Kidney (tissue), 14 donors: ENCODE data around the gene RGS3. TPM values are rescaled to one million over a fixed set of nuclear protein-coding genes. Genes with fewer than 3 reads are reported as not detected.

Source experiments
- DNase-seq, 5 donors: peaks; one replicate each; pipeline ENCODE4 v3.0.0-alpha.2; 2013 to 2020
- FAIRE-seq: peaks from 2 replicates; lab custom pipeline; 2012; peaks lifted over from hg19 to GRCh38; lab: Jason Lieb, UNC
- H3K27ac ChIP-seq, 2 donors: one replicate each; pipeline ENCODE4 v1.7.0; 2013; ENCODE audit warnings: low read depth in 2 of 2, low read length in 2 of 2, inconsistent platforms in 1 of 2
- H3K27me3 ChIP-seq: one replicate; pipeline ENCODE4 v1.7.1; 2013; ENCODE audit warnings: low read length, inconsistent platforms; ENCODE audit not compliant: control insufficient read depth, insufficient read depth
- H3K36me3 ChIP-seq, 3 donors: one replicate each; pipeline versions ENCODE4 v1.7.0 to v1.7.1; 2013; ENCODE audit warnings: low read length in 3 of 3, control low read depth in 1 of 3, inconsistent platforms in 1 of 3; ENCODE audit not compliant: insufficient read depth in 3 of 3, control insufficient read depth in 2 of 3
- H3K4me1 ChIP-seq, 3 donors: one replicate each; pipeline versions ENCODE4 v1.7.0 to v1.7.1; 2013; ENCODE audit warnings: low read length in 3 of 3, inconsistent platforms in 1 of 3, low read depth in 1 of 3; ENCODE audit not compliant: control insufficient read depth in 2 of 3, insufficient read depth in 2 of 3
- H3K4me3 ChIP-seq, 3 donors: one replicate each; pipeline versions ENCODE4 v1.7.0 to v1.8.1; 2013; ENCODE audit warnings: low read length in 3 of 3, control low read depth in 1 of 3, inconsistent platforms in 1 of 3
- H3K9ac ChIP-seq, 3 donors: one replicate each; pipeline versions ENCODE4 v1.7.0 to v1.7.1; 2013; ENCODE audit warnings: low read length in 3 of 3, control low read depth in 1 of 3, inconsistent platforms in 1 of 3
- H3K9me3 ChIP-seq, 3 donors: one replicate each; pipeline versions ENCODE4 v1.7.0 to v1.7.1; 2013; ENCODE audit warnings: low read length in 3 of 3, control low read depth in 1 of 3, inconsistent platforms in 1 of 3; ENCODE audit not compliant: control insufficient read depth in 2 of 3, insufficient read depth in 1 of 3
- intact Hi-C: fragments of 100-400 bp; cut with DNase I; formaldehyde crosslinking; loops from one replicate; pipeline ENCODE4 v1.11.1; 2022
- polyA plus RNA-seq: library from polyadenylated mRNA; stranded (reverse); fragments of 350-450 nt; fragmentation: Illumina TruSeq; extraction: RNeasy Lipid Tissue Mini Kit (QIAGEN cat#74804); gene quantifications from one replicate; pipeline ENCODE4 v1.2.3, GENCODE V29; 2014; ENCODE audit warnings: low read depth, low replicate concordance; ENCODE audit not compliant: insufficient read depth
- total RNA-seq: library from RNA; stranded (reverse); fragmentation: NEBNext Ultra II Directional; extraction: Animal tissue kit (Norgen Biotek cat#: 25700); gene quantifications from one replicate; pipeline ENCODE4 v1.2.1, GENCODE V29; 2021
- TF ChIP-seq, protein P1 (sequence below): IDR thresholded peaks from 3 replicates; pipeline ENCODE4 v1.5.1; 2012; ENCODE audit warnings: mild to moderate bottlenecking, moderate library complexity, borderline replicate concordance; ENCODE audit not compliant: insufficient read depth; ENCODE audit errors: extremely low read depth
- donor health status: control.
- donor health status: control.
- donor health status: control.
- donor health status: control.
- donor health status: control.
- donor health status: DM: yes; HTN: yes; CAD: no.
- donor health status: Normal renal cell carcinoma (clear cell type).

The RGS3 gene
- total and polyA plus RNA-seq, 2 donors from 2014 or later = 114 to 137 TPM

DNA sequence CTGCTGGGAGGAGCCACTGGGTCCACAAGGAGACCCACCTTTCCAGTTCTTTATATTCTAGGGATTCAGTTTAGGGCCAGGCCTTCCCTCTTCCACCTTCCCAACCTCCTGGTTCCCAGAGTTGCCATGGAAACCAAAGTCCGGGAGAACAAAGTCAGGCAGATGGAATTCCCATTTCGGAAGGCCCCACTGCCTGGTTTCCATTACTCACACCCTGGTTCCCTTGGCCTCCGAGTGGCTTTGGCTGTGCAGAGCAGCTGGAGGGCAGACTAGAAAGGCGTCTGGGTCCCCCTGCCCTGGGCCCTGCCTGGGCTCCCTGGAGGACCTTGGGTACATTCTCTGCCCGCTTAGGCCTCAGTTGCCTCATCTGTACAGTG lies 136.1 kb downstream of the RGS3 start:
- FAIRE-seq (no peak), DNase-seq (peak in 2 of 5 donors; percentile 54 to 55)
- Histone ChIP-seq H3K27ac (peak overlapping the region; percentile 3 to 45), H3K27me3 (no peaks in the 10 kb centered on the region), H3K4me1 (peaks cover 0 to 57% (median 28%) of the 10 kb centered on the region in 3 donors), H3K4me3 (no peak overlapping the region), H3K9ac (no peak overlapping the region), H3K36me3 (peaks cover 0 to 31% (median 18%) of the 10 kb centered on the region in 3 donors), H3K9me3 (no peaks in the 10 kb centered on the region)
- intact Hi-C loops = no loop called here
- TF ChIP-seq, protein P1, sequence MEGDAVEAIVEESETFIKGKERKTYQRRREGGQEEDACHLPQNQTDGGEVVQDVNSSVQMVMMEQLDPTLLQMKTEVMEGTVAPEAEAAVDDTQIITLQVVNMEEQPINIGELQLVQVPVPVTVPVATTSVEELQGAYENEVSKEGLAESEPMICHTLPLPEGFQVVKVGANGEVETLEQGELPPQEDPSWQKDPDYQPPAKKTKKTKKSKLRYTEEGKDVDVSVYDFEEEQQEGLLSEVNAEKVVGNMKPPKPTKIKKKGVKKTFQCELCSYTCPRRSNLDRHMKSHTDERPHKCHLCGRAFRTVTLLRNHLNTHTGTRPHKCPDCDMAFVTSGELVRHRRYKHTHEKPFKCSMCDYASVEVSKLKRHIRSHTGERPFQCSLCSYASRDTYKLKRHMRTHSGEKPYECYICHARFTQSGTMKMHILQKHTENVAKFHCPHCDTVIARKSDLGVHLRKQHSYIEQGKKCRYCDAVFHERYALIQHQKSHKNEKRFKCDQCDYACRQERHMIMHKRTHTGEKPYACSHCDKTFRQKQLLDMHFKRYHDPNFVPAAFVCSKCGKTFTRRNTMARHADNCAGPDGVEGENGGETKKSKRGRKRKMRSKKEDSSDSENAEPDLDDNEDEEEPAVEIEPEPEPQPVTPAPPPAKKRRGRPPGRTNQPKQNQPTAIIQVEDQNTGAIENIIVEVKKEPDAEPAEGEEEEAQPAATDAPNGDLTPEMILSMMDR = no peak

DNA sequence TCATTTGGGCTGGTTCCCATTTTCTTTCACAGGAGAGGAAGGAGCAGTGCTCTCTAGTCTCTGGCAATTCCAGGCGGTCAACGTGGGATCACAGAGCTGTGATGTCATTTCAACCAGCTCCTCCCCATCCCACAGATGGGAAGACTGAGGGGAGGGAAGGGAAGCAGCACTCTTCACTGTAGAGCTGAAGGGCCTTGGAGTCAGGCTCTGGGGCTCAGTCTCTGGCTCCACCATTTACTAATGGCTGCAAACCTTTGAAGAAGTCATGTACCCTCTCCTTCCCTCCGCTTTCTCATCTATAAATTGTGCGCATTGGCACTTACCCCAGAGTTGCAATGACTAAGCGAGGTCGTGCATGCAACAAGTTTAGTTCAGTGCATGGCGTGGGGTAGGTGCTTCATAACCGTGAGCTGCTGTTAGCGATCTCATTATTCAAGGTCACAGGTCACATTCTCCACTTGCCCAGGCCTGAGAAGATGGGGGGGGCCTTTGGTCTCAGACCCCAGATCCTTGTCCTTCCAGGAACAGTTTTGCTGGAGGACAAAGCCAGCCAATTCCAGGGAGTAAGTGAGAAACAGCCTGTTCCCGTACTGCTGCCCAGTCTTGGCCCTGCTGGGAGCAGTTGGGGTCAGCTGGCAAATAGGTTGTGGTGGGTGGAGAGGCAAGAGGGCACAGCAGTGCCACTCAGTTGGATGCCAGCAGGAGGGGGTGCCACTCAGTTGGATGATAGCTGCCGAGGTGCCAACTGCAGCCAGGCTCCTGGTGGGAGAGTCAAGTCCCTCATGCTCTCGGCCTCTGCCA lies 136.7 kb downstream of the RGS3 start:
- Histone ChIP-seq H3K36me3 (peaks cover 0 to 27% (median 18%) of the 10 kb centered on the region in 3 donors), H3K27me3 (no peaks in the 10 kb centered on the region), H3K27ac (peak overlapping the region; percentile 3 to 45), H3K4me3 (no peak overlapping the region), H3K9ac (no peak overlapping the region), H3K9me3 (no peaks in the 10 kb centered on the region), H3K4me1 (peaks cover 0 to 55% (median 28%) of the 10 kb centered on the region in 3 donors)
- TF ChIP-seq, protein P1 = no peak
- DNase-seq (peak in 1 of 5 donors; percentile 70), FAIRE-seq (no peak)
- intact Hi-C loops = no loop called here

DNA sequence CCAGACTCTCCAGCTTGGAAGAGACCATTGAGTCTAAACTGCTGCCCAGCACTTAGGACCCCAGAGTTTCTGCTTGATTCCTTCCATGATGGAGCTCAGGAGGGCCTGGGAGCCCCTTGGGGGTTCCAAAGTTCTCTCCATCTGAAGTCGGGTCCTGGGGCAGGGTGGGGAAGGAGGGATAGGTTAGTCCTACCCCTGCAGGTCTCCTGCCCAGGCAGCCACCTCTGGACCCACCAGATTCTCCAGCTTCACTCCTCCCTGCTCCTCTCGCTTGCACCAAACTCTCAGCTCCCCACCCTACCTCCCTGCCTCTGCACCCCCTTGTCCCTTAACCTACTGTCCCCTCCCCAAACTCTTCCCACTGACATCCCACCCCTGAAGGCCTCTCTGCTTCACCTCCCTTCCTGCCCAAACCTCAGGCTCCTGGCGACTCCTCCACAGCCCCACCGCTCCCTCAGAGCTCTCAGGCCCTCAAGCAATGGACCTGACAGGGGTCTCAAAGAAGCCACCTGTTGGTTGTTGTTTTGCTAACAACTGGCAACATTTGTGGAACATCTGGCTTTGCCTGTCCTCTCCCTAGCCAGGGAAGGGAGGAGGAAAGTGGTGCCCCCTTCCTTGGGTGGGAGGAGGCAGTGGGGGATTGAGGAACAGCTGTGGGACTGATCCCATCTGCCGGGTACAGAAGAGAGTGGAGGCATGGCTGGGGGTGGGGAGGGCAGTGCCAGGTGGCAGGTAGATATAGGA lies 137.5 kb downstream of the RGS3 start:
- no peaks in the 10 kb centered on the region for H3K9me3 ChIP-seq
- H3K27me3 ChIP-seq = no peaks in the 10 kb centered on the region
- DNase-seq = peak; percentile 66 to 84 (median 69)
- H3K36me3 ChIP-seq = peaks cover 0 to 21% (median 13%) of the 10 kb centered on the region in 3 donors
- no peak overlapping the region for H3K4me3 ChIP-seq
- H3K4me1 ChIP-seq = peaks cover 0 to 49% (median 28%) of the 10 kb centered on the region in 3 donors
- FAIRE-seq = no peak
- H3K27ac ChIP-seq = peak overlapping the region in 1 of 2 donors; percentile 39
- TF ChIP-seq, protein P1 = no peak
- H3K9ac ChIP-seq = no peak overlapping the region
- intact Hi-C loops = no loop called here
